Prostate gland (tissue), 2 donors: ENCODE results near the gene LFNG.

Experiments
- CTCF ChIP-seq, 4 experiments: fragments of 200-600 bp in 2 of 4; fragments of 450-650 bp in 2 of 4; sonication (generic) in 2 of 4; IDR thresholded peaks; 1 replicate in 3 of 4; 2 replicates in 1 of 4; pipeline ENCODE4 v1.5.1; 2016 to 2019; ENCODE audit warnings: antibody characterized with exemption in 4 of 4, mild to moderate bottlenecking in 2 of 4, moderate library complexity in 2 of 4
- POLR2A ChIP-seq: fragments of 450-650 bp; IDR thresholded peaks from one replicate; pipeline ENCODE4 v1.6.1; 2016; ENCODE audit warnings: antibody characterized with exemption, mild to moderate bottlenecking
- POLR2AphosphoS5 ChIP-seq: sonication (generic); formaldehyde crosslinking; IDR thresholded peaks from one replicate; pipeline ENCODE4 v1.6.1; 2017; ENCODE audit warnings: antibody characterized with exemption

GRCh38 chr7:2551418-2551817 is 31.8 kb downstream of the LFNG start:
- TF ChIP-seq CTCF (IDR thresholded peaks at IDR 0.05), result no peak
- TF ChIP-seq POLR2AphosphoS5, result no peak
- no peak for TF ChIP-seq POLR2A
